Measurements from ENCODE around the gene PABPN1. TPM values are rescaled to one million over a fixed set of nuclear protein-coding genes. Genes with fewer than 3 reads are reported as not detected.

Gene PABPN1
- total and polyA plus RNA-seq, 4 donors = 94.9 to 282 (median 176) TPM

DNA sequence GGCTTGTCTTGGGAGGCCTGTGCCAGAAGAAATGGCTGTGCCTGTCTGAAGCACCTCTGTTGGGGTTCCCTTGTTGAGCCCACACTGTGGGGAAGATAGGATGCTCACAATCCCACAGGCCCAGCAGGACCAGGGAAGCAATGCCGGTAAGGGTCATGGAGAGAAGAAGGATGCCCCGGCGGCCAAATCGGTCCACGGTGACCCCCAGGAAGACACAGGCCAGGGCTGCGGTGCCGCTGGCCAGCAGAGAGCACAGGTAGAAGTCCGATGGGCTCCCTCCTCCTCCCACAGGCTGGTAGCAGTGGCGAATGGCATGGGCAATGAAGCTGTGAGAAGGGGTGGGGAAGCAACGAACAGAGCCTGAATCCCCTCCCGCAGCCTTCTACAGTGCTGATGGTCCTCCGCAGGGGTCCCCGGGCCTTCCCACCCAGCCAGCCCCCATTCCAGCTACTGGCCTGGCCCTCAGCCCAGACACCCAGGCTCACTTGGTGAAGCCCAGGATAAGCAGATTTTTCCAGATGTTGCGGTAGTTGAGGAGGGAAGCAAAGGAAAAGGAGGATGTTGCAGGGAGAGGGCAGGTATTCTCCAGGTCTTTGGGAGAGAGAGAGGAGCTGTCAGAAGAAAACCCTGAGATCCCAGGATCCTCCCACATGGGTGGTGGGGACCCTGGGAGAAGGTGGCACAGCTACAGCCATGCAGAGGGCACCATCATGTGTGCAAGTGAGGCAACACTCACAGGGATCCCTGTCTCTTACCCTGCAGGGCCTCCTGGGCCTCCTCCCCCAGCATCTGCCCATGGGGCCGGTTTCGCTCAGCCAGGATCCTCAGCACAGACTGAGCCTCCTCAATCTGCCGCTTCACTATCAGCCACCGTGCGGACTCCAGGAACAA lies 26.4 kb downstream of the PABPN1 start:
- H3K9me3 ChIP-seq (ENCODE audit: control insufficient read depth, insufficient read depth, low read length) = no peaks in the 10 kb centered on the region
- no peak overlapping the region for H3K27ac ChIP-seq (ENCODE audit: low read depth, low read length)
- no peak for DNase-seq (ENCODE audit: low read depth in 4 of 6, low spot score in 6 of 6)
- peaks cover 33% of the 10 kb centered on the region for H3K36me3 ChIP-seq (ENCODE audit: control insufficient read depth, insufficient read depth, low read length)
- H3K4me3 ChIP-seq (ENCODE audit: low read depth, low read length) = no peak overlapping the region
- peaks cover 30% of the 10 kb centered on the region for H3K4me1 ChIP-seq (ENCODE audit: control insufficient read depth, insufficient read depth, low read length)
- H3K27me3 ChIP-seq (ENCODE audit: control insufficient read depth, insufficient read depth, low read length) = no peaks in the 10 kb centered on the region
- 92% methylated on average over 6 of the region's 19 CpGs for WGBS (ENCODE audit: insufficient coverage)

DNA sequence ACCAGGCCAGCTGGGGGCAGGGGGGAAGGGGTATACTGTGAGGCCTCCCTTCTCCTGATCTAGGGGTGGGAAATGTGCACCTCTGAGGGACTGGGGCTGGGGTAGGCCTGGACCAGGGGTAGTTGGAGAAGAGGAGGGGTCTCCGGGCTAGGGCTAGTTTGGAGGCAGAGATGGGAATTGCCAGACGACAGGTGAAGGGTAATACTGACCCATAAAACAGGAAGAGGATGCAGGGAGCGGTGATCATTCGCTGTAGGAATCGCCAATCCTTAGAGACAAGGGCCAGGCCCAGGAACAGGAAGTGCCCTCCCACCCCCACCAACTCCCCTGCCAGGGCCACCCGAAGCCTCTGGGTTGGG lies 27.0 kb downstream of the PABPN1 start:
- H3K9me3 ChIP-seq (ENCODE audit: control insufficient read depth, insufficient read depth, low read length) = no peaks in the 10 kb centered on the region
- no peak overlapping the region for H3K4me3 ChIP-seq (ENCODE audit: low read depth, low read length)
- WGBS (ENCODE audit: insufficient coverage) = 94% methylated on average over 2 of the region's 6 CpGs
- no peaks in the 10 kb centered on the region for H3K27me3 ChIP-seq (ENCODE audit: control insufficient read depth, insufficient read depth, low read length)
- no peak for DNase-seq (ENCODE audit: low read depth in 4 of 6, low spot score in 6 of 6)
- peaks cover 30% of the 10 kb centered on the region for H3K4me1 ChIP-seq (ENCODE audit: control insufficient read depth, insufficient read depth, low read length)
- peaks cover 33% of the 10 kb centered on the region for H3K36me3 ChIP-seq (ENCODE audit: control insufficient read depth, insufficient read depth, low read length)
- no peak overlapping the region for H3K27ac ChIP-seq (ENCODE audit: low read depth, low read length)

DNA sequence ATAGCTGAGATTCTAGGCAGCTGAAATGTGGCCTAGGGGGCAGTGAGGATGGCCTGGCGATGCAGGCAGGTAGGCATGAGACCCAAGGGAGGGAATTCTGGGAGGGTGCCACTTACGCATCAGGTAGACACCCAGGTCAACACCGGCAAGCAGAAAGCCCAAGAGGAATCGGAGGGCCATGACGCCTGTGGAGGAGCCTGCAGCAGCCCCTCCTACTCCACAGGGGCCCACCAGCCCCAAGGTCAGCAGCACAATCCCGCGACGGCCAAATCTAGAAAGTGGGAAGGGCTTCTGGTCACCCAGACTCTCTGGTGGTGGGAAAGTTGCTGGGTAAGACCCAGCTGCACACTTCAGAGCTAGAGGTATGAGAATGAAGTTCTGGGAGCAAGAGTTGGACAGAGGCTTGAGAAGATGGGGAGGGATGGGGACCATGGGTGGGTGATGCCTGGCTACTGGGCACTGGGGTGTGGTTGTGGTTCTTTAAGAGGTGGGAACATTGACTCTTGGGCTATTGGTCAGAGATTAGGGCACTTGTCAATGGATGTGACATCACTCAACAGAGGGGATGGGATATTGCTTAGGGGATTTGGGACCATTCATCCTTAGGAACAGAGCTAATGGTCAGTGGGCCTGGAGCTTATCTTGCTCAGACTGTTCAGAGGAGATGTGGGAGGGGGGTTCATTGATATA lies 28.0 kb downstream of the PABPN1 start:
- no peak overlapping the region for H3K27ac ChIP-seq (ENCODE audit: low read depth, low read length)

DNA sequence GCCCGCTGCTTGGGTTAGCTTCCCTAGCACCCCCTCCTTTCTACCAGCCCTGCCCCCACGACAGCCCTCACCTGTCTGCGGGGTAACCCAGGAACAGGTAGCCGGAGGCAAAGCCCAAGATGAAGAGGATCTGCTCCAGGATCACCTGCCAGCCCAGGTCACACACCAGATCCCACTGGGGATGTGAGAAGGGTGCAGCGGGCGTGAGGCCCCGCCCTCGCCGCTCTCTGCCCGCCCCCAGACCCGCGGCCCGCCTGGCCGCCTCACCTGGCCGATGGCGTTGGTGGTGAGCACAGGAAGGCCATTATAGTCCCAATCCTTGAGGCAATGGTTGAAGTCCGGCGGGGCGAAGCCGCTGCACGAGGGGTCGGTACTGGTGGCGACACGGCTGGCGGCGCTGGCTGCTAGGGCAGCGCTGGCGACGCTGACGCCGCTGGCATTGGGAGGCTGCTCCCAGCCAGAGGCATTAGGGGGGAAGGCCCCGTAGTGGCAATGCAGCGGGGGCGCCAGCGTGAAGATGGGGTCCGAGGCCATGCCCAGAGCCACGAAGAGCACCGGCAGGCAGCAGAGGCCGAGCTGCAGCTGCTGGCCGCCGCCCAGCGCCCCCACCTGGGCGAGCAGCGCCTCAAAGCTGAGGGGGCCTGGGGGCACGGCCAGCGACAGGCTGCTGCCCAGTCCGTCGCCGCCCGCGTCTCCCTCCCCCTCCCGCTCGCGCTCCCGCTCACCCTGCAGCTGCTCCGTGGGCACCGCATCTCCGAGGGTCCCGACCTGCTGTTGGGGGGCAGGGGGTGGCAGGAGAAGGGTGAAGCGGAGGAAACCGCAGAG lies 30.6 kb downstream of the PABPN1 start:
- no peaks in the 10 kb centered on the region for H3K9me3 ChIP-seq (ENCODE audit: control insufficient read depth, insufficient read depth, low read length)
- peak overlapping the region; percentile 72 for H3K27ac ChIP-seq (ENCODE audit: low read depth, low read length)
- peak overlapping the region; percentile 67 for H3K4me3 ChIP-seq (ENCODE audit: low read depth, low read length)
- no peaks in the 10 kb centered on the region for H3K27me3 ChIP-seq (ENCODE audit: control insufficient read depth, insufficient read depth, low read length)
- H3K4me1 ChIP-seq (ENCODE audit: control insufficient read depth, insufficient read depth, low read length) = peaks cover 23% of the 10 kb centered on the region
- 4% methylated on average over 60 of the region's 61 CpGs for WGBS (ENCODE audit: insufficient coverage)
- peaks cover 25% of the 10 kb centered on the region for H3K36me3 ChIP-seq (ENCODE audit: control insufficient read depth, insufficient read depth, low read length)
- DNase-seq (ENCODE audit: low read depth in 4 of 6, low spot score in 6 of 6) = peak in 1 of 6 donors; percentile 78

More for the DNA sequence above, 28.0 kb downstream of the PABPN1 start:
- Histone ChIP-seq H3K4me3 (ENCODE audit: low read depth, low read length) (no peak overlapping the region), H3K4me1 (ENCODE audit: control insufficient read depth, insufficient read depth, low read length) (peaks cover 30% of the 10 kb centered on the region), H3K9me3 (ENCODE audit: control insufficient read depth, insufficient read depth, low read length) (no peaks in the 10 kb centered on the region), H3K27me3 (ENCODE audit: control insufficient read depth, insufficient read depth, low read length) (no peaks in the 10 kb centered on the region), H3K36me3 (ENCODE audit: control insufficient read depth, insufficient read depth, low read length) (peaks cover 33% of the 10 kb centered on the region)
- WGBS (ENCODE audit: insufficient coverage) = 100% methylated on average over 4 of the region's 8 CpGs
- no peak for DNase-seq (ENCODE audit: low read depth in 4 of 6, low spot score in 6 of 6)

DNA sequence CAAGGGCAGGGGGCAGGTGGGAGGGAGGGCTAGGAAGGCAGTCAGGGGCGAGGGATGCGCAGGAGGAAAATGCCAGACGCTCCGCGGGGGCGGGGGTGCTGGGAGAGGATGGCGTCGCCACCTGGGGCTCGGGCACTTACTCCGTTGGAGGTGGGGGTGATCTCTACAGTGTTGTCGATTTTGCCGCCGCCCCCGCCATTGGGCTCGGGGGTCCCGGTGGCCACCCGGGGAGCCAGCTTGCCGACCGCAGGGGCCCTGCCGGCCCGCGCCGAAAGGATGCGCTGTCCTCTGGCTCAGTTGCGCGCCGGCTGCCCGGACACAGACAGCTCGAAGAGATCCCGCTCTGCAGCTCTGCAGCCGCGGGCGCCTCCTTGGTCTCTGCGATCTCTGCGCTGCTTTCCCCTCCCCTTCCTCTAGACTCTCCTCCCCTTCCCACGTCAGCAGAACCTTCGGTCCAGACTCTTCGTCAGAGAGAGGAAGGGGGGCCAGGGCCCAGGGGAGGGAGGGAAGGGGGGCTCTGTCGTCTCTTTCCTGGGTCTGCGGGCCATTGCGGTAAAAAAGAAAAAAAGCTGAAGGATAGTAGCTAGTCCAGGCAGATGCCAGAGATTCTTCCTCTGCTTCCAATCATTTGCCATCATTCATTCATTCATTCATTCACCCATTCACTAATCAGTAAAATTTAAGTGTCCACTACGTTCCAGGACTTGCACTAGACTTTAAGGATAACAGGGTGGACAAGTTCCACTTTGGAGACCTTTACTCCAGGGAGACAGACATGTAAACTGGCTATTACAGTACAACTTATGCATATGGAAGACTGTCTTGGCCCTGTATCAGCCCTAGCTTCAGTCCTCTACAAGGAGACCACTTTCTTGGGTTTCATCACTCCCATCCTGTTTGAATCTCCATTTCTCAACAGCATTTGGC lies 31.5 kb downstream of the PABPN1 start, which contains the start of gene SLC22A17:
SLC22A17 (minus strand) TSS at position 382 of the 927 bp plus-strand sequence.
- Histone ChIP-seq H3K27me3 (ENCODE audit: control insufficient read depth, insufficient read depth, low read length) (no peaks in the 10 kb centered on the region), H3K4me3 (ENCODE audit: low read depth, low read length) (peak within 1 kb of the TSS; percentile 67), H3K27ac (ENCODE audit: low read depth, low read length) (peak within 1 kb of the TSS; percentile 72), H3K9me3 (ENCODE audit: control insufficient read depth, insufficient read depth, low read length) (no peaks in the 10 kb centered on the region), H3K36me3 (ENCODE audit: control insufficient read depth, insufficient read depth, low read length) (peaks cover 23% of the 10 kb centered on the region), H3K4me1 (ENCODE audit: control insufficient read depth, insufficient read depth, low read length) (peaks cover 21% of the 10 kb centered on the region)
- 0% methylated on average over 33 of the region's 42 CpGs for whole genome bisulfite sequencing (ENCODE audit: insufficient coverage)
- DNase-seq (ENCODE audit: low read depth in 4 of 6, low spot score in 6 of 6) = peak; percentile 87 to 99 (median 92)

DNA sequence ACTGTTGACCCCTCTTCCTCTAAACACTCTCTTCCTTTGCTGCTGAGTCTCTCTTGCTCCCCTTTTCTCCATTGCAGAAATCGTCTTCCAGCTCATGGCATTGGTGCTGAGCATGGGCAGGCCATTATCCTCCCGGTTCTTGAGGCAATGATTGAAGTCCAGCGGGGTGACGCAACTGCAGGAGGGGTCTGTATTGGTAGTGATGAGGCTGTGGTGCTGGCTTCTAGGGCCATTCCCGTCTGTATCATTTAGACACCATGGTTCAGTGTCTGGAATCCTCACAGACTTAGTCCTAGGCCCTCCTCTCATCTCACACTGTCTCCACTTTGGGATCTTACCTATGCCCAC lies 32.1 kb downstream of the PABPN1 start:
- Histone ChIP-seq H3K9me3 (ENCODE audit: control insufficient read depth, insufficient read depth, low read length) (no peaks in the 10 kb centered on the region), H3K36me3 (ENCODE audit: control insufficient read depth, insufficient read depth, low read length) (peaks cover 18% of the 10 kb centered on the region), H3K4me3 (ENCODE audit: low read depth, low read length) (no peak overlapping the region), H3K27me3 (ENCODE audit: control insufficient read depth, insufficient read depth, low read length) (no peaks in the 10 kb centered on the region), H3K27ac (ENCODE audit: low read depth, low read length) (no peak overlapping the region), H3K4me1 (ENCODE audit: control insufficient read depth, insufficient read depth, low read length) (peaks cover 21% of the 10 kb centered on the region)
- DNase-seq (ENCODE audit: low read depth in 4 of 6, low spot score in 6 of 6) = no peak
- WGBS (ENCODE audit: insufficient coverage) = 100% methylated on average over 4 of the region's 5 CpGs

DNA sequence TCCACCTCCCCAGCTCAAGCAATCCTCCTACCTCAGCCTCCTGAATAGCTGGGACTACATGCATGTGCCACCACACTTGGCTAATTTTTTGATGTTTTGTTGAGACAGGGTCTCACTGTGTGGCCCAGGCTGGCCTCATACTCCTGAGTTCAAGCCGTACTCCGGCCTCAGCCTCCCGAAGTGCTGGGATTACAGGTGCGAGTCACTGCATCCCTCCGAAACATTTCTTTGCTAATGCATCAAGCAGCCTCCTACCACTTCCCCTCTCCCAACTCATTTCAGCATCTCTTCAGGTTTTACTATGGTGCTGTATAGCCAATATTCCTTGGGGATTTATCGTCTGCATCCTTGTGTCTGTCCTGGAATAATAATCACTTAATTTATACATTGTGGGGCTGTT lies 33.7 kb downstream of the PABPN1 start:
- H3K27me3 ChIP-seq (ENCODE audit: control insufficient read depth, insufficient read depth, low read length) = no peaks in the 10 kb centered on the region
- H3K4me1 ChIP-seq (ENCODE audit: control insufficient read depth, insufficient read depth, low read length) = peaks cover 27% of the 10 kb centered on the region
- H3K9me3 ChIP-seq (ENCODE audit: control insufficient read depth, insufficient read depth, low read length) = no peaks in the 10 kb centered on the region
- 95% methylated on average over 5 of the region's 6 CpGs for WGBS (ENCODE audit: insufficient coverage)
- no peak overlapping the region for H3K27ac ChIP-seq (ENCODE audit: low read depth, low read length)
- no peak for DNase-seq (ENCODE audit: low read depth in 4 of 6, low spot score in 6 of 6)
- no peak overlapping the region for H3K4me3 ChIP-seq (ENCODE audit: low read depth, low read length)
- peaks cover 24% of the 10 kb centered on the region for H3K36me3 ChIP-seq (ENCODE audit: control insufficient read depth, insufficient read depth, low read length)

DNA sequence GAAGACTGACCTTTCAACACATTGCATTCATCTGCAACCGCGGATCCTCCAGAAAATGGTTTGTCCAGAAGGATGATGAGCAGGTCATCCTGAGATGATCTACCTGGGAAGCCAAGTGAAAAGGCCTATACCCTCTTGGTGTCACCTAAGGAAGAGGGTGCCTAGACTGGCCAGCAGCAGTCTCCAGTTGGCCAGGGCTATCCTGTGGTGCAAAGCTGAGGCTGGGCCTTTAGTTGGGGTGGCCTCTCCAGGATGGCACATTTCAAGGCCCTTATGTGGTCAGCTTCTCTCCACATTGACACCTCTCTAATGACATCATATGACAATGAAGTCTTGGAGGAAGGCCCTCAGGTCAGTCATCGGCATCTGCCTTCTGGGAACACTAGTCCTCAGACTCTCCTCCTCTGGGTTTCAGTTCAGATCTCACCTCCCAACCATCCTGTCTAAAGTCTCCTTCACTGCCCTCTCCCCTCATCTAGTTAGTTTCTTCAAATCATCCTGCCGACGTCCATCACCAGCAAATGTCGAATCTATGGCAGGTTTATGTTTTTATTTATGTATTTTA lies 34.7 kb downstream of the PABPN1 start:
- H3K4me1 ChIP-seq (ENCODE audit: control insufficient read depth, insufficient read depth, low read length) = peaks cover 36% of the 10 kb centered on the region
- no peak for DNase-seq (ENCODE audit: low read depth in 4 of 6, low spot score in 6 of 6)
- peaks cover 31% of the 10 kb centered on the region for H3K36me3 ChIP-seq (ENCODE audit: control insufficient read depth, insufficient read depth, low read length)
- H3K27me3 ChIP-seq (ENCODE audit: control insufficient read depth, insufficient read depth, low read length) = no peaks in the 10 kb centered on the region
- no peak overlapping the region for H3K27ac ChIP-seq (ENCODE audit: low read depth, low read length)
- 93% methylated on average over 3 of the region's 6 CpGs for WGBS (ENCODE audit: insufficient coverage)
- no peak overlapping the region for H3K4me3 ChIP-seq (ENCODE audit: low read depth, low read length)
- H3K9me3 ChIP-seq (ENCODE audit: control insufficient read depth, insufficient read depth, low read length) = no peaks in the 10 kb centered on the region
